PFSK-1 (cell line): ENCODE results near the gene DHRSX.

ENCODE experiments used
- FOXP2 ChIP-seq: optimal IDR thresholded peaks from 2 replicates; pipeline ENCODE3; 2011; ENCODE audit warnings: borderline replicate concordance, control low read depth, inconsistent platforms; ENCODE audit not compliant: insufficient read depth; ENCODE audit errors: extremely low read length, extremely low read depth
- POLR2AphosphoS5 ChIP-seq: IDR thresholded peaks from 2 replicates; pipeline ENCODE4 v1.6.1; 2012; ENCODE audit warnings: low read depth, mild to moderate bottlenecking, control low read depth, low read length, moderate library complexity
- REST ChIP-seq, 2 experiments: IDR thresholded peaks; 2 replicates each; pipeline versions ENCODE4 v1.6.1 to v1.8.0; 2011 to 2012; ENCODE audit warnings: low read depth in 2 of 2, low read length in 2 of 2, control low read depth in 1 of 2, inconsistent platforms in 1 of 2, mild to moderate bottlenecking in 1 of 2, moderate library complexity in 1 of 2; ENCODE audit not compliant: insufficient read depth in 1 of 2
- SIN3A ChIP-seq: IDR thresholded peaks from 2 replicates; pipeline ENCODE4 v1.6.1; 2012; ENCODE audit warnings: mild to moderate bottlenecking, low read length, moderate library complexity, borderline replicate concordance; ENCODE audit not compliant: insufficient read depth
- TAF1 ChIP-seq: IDR thresholded peaks from 2 replicates; pipeline ENCODE4 v1.6.1; 2012; ENCODE audit warnings: low read length, control low read depth, borderline replicate concordance; ENCODE audit not compliant: insufficient read depth

DHRSX gene

DNA sequence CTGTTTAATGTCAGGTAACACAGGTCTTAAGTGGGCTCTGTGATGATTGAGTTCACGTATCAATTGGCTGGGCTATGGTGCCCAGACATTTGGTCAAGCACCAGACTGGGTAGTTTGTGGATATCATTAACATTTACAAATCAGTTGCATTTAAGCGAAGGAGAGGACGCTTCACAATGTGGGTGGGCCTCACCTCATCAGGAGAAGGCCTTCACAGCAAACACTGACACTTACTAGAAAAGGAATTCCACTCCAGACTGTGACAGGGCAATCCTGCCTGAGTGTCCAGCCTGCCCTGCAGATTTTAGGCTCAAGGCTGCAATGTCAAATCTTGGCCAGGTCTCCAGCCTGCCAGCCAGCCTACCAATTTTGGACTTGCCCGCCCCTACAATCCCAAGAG lies 270.3 kb downstream of the DHRSX start:
- TF ChIP-seq FOXP2 = no peak
- no peak for TF ChIP-seq SIN3A
- TF ChIP-seq POLR2AphosphoS5 = no peak
- no peak for TF ChIP-seq REST (IDR thresholded peaks at IDR 0.05; ENCODE audit: insufficient read depth in 1 of 2, low read depth in 2 of 2, low read length in 2 of 2)
- no peak for TF ChIP-seq TAF1

GRCh38 chrX:2228536-2228935 lies 272.2 kb downstream of the DHRSX start:
- TF ChIP-seq REST (IDR thresholded peaks at IDR 0.05; ENCODE audit: insufficient read depth in 1 of 2, low read depth in 2 of 2, low read length in 2 of 2) = no peak
- no peak for TF ChIP-seq POLR2AphosphoS5
- TF ChIP-seq SIN3A = no peak
- TF ChIP-seq TAF1 = no peak
- no peak for TF ChIP-seq FOXP2

DNA sequence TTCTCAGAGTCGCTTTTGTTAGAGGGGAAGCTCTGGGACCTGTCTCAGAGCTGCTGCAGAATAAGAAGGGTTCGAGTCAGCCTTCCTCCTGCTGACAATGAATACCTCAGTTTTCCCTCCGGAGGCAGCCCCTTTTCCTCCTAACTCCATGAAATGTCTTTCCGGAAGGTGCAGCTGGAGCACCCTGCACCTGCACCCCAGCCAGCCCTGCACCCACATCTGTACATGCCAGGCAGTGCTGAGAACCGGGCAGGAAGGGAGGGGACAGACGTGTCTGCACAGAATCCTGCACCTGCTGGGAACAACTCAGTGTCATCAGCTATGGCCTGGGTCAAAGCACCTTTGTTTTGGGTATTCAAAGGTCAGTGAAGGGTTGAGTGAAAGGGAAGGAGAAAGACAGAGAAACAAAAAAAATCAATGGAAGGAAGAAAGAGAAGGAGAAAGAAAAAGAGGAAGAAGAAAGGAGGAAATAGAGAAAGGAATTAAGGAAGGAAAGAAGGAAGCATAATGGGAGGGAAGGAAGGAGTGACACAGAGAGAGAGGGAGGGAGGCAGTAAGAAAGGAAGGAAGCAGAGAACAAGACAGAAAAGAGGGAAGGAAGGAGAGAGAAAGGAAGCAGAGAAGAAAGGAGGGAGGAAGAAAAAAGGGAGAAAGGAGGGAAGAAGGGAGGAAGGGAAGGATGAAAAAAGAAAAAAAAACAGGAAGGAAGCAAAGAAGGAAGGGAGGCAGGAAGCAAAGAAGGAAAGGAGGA lies 273.7 kb downstream of the DHRSX start:
- TF ChIP-seq POLR2AphosphoS5 (no peak), SIN3A (no peak), FOXP2 (no peak), TAF1 (no peak)

DNA sequence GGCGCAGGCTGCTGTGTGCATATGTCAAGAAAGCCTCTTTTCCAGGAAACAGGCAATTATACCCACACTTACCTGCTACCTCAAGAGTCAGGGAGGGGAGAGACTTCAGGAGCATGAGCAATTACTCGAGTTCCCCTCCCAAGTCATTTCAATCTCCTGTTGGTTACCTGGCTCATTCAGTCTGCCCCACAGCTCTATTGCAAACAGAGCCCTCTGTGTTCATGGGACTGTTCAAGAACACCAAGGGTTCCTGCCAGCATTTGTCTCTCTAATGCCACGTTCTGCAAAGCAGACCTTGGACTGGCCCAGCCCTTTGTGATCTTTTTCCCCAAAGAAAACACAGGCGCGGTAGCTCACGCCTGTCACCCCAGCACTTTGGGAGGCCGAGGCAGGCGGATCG lies 274.6 kb downstream of the DHRSX start:
- no peak for TF ChIP-seq POLR2AphosphoS5
- TF ChIP-seq REST (IDR thresholded peaks at IDR 0.05; ENCODE audit: insufficient read depth in 1 of 2, low read depth in 2 of 2, low read length in 2 of 2) = no peak
- no peak for TF ChIP-seq FOXP2
- TF ChIP-seq SIN3A = no peak
- no peak for TF ChIP-seq TAF1

GRCh38 chrX:2224597-2225235 lies 276.1 kb downstream of the DHRSX start:
- no peak for TF ChIP-seq TAF1
- TF ChIP-seq POLR2AphosphoS5 = no peak
- TF ChIP-seq FOXP2 = no peak
- no peak for TF ChIP-seq REST (IDR thresholded peaks at IDR 0.05; ENCODE audit: insufficient read depth in 1 of 2, low read depth in 2 of 2, low read length in 2 of 2)
- no peak for TF ChIP-seq SIN3A
